ENCODE results near the gene SLC6A20. TPM values are rescaled to one million over a fixed set of nuclear protein-coding genes. Genes with fewer than 3 reads are reported as not detected.

SLC6A20 gene
- total RNA-seq, 1 donor from 2014 or later, result not detected

Other genes with a start within 250 kb of the SLC6A20 start
- 20.0 to 32.0 TPM (median 29.6 TPM) in 3 replicates for gene LIMD1, start 201.8 kb downstream of the SLC6A20 start, total RNA-seq
- 34.2 to 44.1 TPM (median 34.5 TPM) in 3 replicates for gene SACM1L, start 107.1 kb downstream of the SLC6A20 start, total RNA-seq
- 15.8 to 20.2 TPM (median 18.1 TPM) in 3 replicates for gene LZTFL1, start 45.6 kb upstream of the SLC6A20 start, total RNA-seq
- gene CCR9, start 90.0 kb upstream of the SLC6A20 start, total RNA-seq, result not detected in 3 replicates
- not detected in 3 replicates for gene CXCR6, start 146.9 kb upstream of the SLC6A20 start, total RNA-seq
- 28.1 to 32.3 TPM (median 31.6 TPM) in 3 replicates for gene FYCO1, start 199.3 kb upstream of the SLC6A20 start, total RNA-seq
- not detected in 3 replicates for gene XCR1, start 230.9 kb upstream of the SLC6A20 start, total RNA-seq

Data from chondrocyte (in vitro differentiated cells).